ENCODE measurements around the gene LHX3.

The LHX3 gene

GRCh38 chr9:136155576-136155975 is 49.4 kb downstream of the LHX3 start:
- H3K4me3 ChIP-seq (ENCODE audit: low read depth, low read length) = no peak overlapping the region
- ChIA-PET CTCF (interaction anchor here (0.6 to 1.1 kb wide), 2 partner anchors 15 to 38 kb away, joined by 3 to 4 read pairs; no protein-coding TSS in a partner anchor), POLR2A (interaction anchor here (0.6 kb wide), 1 partner anchor 122 kb away, joined by 3 read pairs; no protein-coding TSS in a partner anchor)
- no peak overlapping the region for H3K27ac ChIP-seq (ENCODE audit: extremely low read depth, low read depth, low read length)
- no peaks in the 10 kb centered on the region for H3K36me3 ChIP-seq (ENCODE audit: control insufficient read depth in 2 of 2, insufficient read depth in 1 of 2, low read length in 2 of 2)
- H3K9me3 ChIP-seq (ENCODE audit: control insufficient read depth, insufficient read depth, low read depth, low read length) = no peaks in the 10 kb centered on the region
- no peak for TF ChIP-seq ZNF426 (tag by site-specific recombination; IDR thresholded peaks at IDR 0.05)
- no peak for TF ChIP-seq ZNF19 (tag by site-specific recombination; IDR thresholded peaks at IDR 0.05; ENCODE audit: low read depth)
- no peak for TF ChIP-seq AEBP2 (tag by site-specific recombination; IDR thresholded peaks at IDR 0.05; ENCODE audit: borderline replicate concordance)
- no peak for TF ChIP-seq ZNF776 (tag by site-specific recombination; IDR thresholded peaks at IDR 0.05; ENCODE audit: borderline replicate concordance)
- no peak for TF ChIP-seq ZNF473 (tag by site-specific recombination; IDR thresholded peaks at IDR 0.05)
- TF ChIP-seq KLF16 (tag by site-specific recombination; IDR thresholded peaks at IDR 0.05) = no peak
- no peak for TF ChIP-seq ZNF626 (tag by site-specific recombination; IDR thresholded peaks at IDR 0.05)
- no peak for TF ChIP-seq ELK4 (IDR thresholded peaks at IDR 0.05; ENCODE audit: borderline replicate concordance, low read depth, low read length)
- TF ChIP-seq SCRT2 (tag by site-specific recombination; IDR thresholded peaks at IDR 0.05) = no peak
- TF ChIP-seq MEIS1 (CRISPR knock-in tag; IDR thresholded peaks at IDR 0.05; ENCODE audit: borderline replicate concordance) = no peak
- no peak for TF ChIP-seq HOXD13 (CRISPR knock-in tag; IDR thresholded peaks at IDR 0.05; ENCODE audit: borderline replicate concordance)
- no peak for TF ChIP-seq ZNF747 (tag by site-specific recombination; IDR thresholded peaks at IDR 0.05)
- TF ChIP-seq ZNF26 (tag by site-specific recombination; IDR thresholded peaks at IDR 0.05) = no peak
- TF ChIP-seq ZSCAN18 (tag by site-specific recombination; IDR thresholded peaks at IDR 0.05) = no peak
- TF ChIP-seq ZNF639 (tag by site-specific recombination; IDR thresholded peaks at IDR 0.05) = no peak
- no peaks in the 10 kb centered on the region for H3K4me1 ChIP-seq (ENCODE audit: control insufficient read depth, insufficient read depth, low read length)

- CTCF ChIA-PET = interaction anchor here (1.1 kb wide), 1 partner anchor 14 kb away, joined by 4 read pairs; no protein-coding TSS in a partner anchor
- no peak overlapping the region for H3K4me3 ChIP-seq (ENCODE audit: low read depth, low read length)
- no peaks in the 10 kb centered on the region for H3K36me3 ChIP-seq (ENCODE audit: control insufficient read depth in 2 of 2, insufficient read depth in 1 of 2, low read length in 2 of 2)
- no peak overlapping the region for H3K27ac ChIP-seq (ENCODE audit: extremely low read depth, low read depth, low read length)
- POLR2A ChIA-PET = no interaction called here
- TF ChIP-seq HOXA7 (CRISPR knock-in tag; IDR thresholded peaks at IDR 0.05; ENCODE audit: borderline replicate concordance) = no peak
- peak; percentile 97 for TF ChIP-seq ZNF146 (tag by site-specific recombination; IDR thresholded peaks at IDR 0.05)
- no peak for TF ChIP-seq ZBTB21 (tag by site-specific recombination; IDR thresholded peaks at IDR 0.05)
- TF ChIP-seq ZNF530 (tag by site-specific recombination; IDR thresholded peaks at IDR 0.05; ENCODE audit: low read depth) = no peak
- TF ChIP-seq ZNF433 (tag by site-specific recombination; IDR thresholded peaks at IDR 0.05; ENCODE audit: low read depth) = no peak
- TF ChIP-seq KLF16 (tag by site-specific recombination; IDR thresholded peaks at IDR 0.05) = no peak
- TF ChIP-seq ZSCAN5A (tag by site-specific recombination; IDR thresholded peaks at IDR 0.05) = no peak
- TF ChIP-seq ZNF544 (tag by site-specific recombination; IDR thresholded peaks at IDR 0.05) = no peak
- H3K4me1 ChIP-seq (ENCODE audit: control insufficient read depth, insufficient read depth, low read length) = no peaks in the 10 kb centered on the region
- H3K9me3 ChIP-seq (ENCODE audit: control insufficient read depth, insufficient read depth, low read depth, low read length) = no peaks in the 10 kb centered on the region
These were observed 50.0 kb downstream of the LHX3 start for GRCh38 chr9:136154943-136155342.
